ENCODE measurements around the gene PGPEP1.
A peak's percentile ranks its signal among the peaks of the same experiment; 100 is the strongest.
"Not testable (repeated sequence)": the region's sequence is repeated elsewhere in the genome, so short reads cannot be mapped to it uniquely, and the experiment has no call there.

The PGPEP1 gene

DNA sequence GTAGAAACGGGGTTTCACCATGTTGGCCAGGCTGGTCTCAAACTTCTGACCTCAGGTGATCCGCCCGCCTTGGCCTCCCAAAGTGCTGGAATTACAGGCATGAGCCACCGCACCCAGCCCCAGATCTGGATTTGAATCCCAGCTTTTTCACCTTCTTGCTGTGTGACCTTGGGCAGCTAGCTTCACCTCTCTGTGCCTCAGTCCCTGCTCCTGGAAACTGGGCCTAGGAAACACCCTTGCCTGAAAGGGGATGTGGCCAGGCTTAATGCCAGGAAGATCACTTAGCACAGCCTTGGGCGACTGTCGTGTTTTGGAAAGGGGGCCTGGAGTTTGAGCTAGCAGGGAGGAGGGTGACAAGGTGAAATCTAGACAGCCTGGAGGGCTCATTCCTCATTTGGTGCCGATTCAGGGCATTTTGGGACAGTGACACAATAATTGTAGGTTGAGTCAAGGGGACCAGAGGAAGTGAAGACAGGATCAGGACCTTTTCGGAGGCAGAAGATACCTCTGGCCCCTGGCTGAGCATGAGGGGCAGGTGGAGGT lies 1.8 kb downstream of the PGPEP1 start:
- no peak overlapping the region for H3K27ac ChIP-seq
- DNase-seq (ENCODE audit: low spot score), result no peak

GRCh38 chr19:18344582-18344950 lies 4.2 kb downstream of the PGPEP1 start:
- TF ChIP-seq CTCF (IDR thresholded peaks at IDR 0.05), result no peak
- H3K4me3 ChIP-seq, result no peak overlapping the region
- DNase-seq (ENCODE audit: low spot score), result no peak
- H3K27ac ChIP-seq, result no peak overlapping the region

More for the DNA sequence above, 1.8 kb downstream of the PGPEP1 start:
- H3K4me3 ChIP-seq, result no peak overlapping the region
- TF ChIP-seq CTCF (IDR thresholded peaks at IDR 0.05), result no peak

DNA sequence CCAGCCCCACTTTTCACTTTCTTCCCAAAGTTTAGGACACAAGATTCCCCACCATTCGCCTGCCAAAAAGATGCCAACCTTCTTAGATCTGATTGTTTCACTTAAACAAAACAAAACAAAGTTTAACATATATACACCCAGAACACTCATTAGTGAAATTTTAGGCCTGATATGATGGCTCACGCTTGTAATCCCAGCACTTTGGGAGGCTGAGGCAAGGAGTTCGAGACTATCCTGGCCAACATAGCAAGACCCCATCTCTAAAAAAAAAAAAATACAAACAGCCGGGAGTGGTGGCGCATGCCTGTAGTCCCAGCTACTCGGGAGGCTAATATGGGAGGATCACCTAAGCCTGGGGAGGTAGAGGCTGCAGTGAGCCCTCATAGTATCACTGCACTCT lies 4.9 kb downstream of the PGPEP1 start:
- no peak overlapping the region for H3K27ac ChIP-seq
- TF ChIP-seq CTCF (IDR thresholded peaks at IDR 0.05), result no peak

DNA sequence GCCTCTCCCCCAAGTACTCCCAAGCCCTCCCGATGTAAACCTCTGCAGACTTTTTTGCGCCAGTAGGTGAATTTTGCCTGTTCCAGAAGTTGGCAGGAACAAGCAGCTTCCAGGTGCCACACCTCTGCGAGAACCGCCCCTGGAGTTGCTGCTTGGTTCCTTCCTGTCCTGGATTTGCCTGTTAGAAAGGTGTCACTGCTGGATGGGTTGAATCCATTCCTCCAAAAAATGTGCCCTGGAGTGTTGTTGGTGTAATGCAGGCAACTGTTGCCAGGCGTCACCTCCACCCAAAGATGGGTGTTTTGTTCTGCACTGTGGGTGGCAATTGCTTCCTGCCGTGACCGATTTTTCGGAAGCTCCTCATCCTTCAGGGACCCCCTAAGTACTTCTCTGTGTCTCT lies 5.7 kb downstream of the PGPEP1 start:
- Histone ChIP-seq H3K4me3 (no peak overlapping the region), H3K27ac (no peak overlapping the region)
- TF ChIP-seq CTCF (IDR thresholded peaks at IDR 0.05), result no peak
- DNase-seq (ENCODE audit: low spot score), result no peak

More for the DNA sequence above, 4.9 kb downstream of the PGPEP1 start:
- no peak overlapping the region for H3K4me3 ChIP-seq
- no peak for DNase-seq (ENCODE audit: low spot score)

- no peak for DNase-seq (ENCODE audit: low spot score)
Measured at GRCh38 chr19:18348171-18348570, 7.8 kb downstream of the PGPEP1 start.

DNA sequence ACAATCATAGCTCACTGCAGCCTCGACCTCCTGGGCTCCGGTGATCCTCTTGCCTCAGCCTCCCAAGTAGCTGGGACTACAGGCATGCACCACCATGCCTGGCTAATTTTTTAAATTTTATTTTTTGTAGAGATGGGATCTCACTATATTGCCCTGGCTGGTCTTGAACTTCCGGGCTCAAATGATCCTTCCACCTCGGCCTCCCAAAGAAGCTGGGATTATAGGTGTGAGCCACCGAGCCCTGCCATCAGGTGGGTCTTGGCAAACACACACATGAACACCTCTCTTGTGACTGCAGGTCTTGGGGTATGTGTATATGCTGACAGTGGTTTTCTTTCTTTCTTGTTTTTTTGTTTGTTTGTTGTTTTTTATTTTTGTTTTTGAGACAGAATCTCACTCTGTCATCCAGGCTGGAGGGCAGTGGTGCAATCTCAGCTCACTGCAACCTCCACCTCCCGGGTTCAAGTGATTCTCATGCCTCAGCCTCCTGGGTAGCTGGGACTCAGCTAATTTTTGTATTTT lies 8.5 kb downstream of the PGPEP1 start:
- H3K4me3 ChIP-seq; DNase-seq (ENCODE audit: low spot score): not testable (repeated sequence)

More at GRCh38 chr19:18348171-18348570, 7.8 kb downstream of the PGPEP1 start:
- no peak overlapping the region for H3K4me3 ChIP-seq
- TF ChIP-seq CTCF (IDR thresholded peaks at IDR 0.05), result no peak
- no peak overlapping the region for H3K27ac ChIP-seq

GRCh38 chr19:18349524-18350128 lies 9.2 kb downstream of the PGPEP1 start:
- no peak for DNase-seq (ENCODE audit: low spot score)
- TF ChIP-seq CTCF (IDR thresholded peaks at IDR 0.05), result peak; percentile 27
- Histone ChIP-seq H3K27ac (no peak overlapping the region), H3K4me3 (no peak overlapping the region)

More for the DNA sequence above, 8.5 kb downstream of the PGPEP1 start:
- not testable (repeated sequence) for H3K27ac ChIP-seq
